Measurements from ENCODE around the gene TNNT3.
"Not testable (repeated sequence)": the region's sequence is repeated elsewhere in the genome, so short reads cannot be mapped to it uniquely, and the experiment has no call there.

The TNNT3 gene

DNA sequence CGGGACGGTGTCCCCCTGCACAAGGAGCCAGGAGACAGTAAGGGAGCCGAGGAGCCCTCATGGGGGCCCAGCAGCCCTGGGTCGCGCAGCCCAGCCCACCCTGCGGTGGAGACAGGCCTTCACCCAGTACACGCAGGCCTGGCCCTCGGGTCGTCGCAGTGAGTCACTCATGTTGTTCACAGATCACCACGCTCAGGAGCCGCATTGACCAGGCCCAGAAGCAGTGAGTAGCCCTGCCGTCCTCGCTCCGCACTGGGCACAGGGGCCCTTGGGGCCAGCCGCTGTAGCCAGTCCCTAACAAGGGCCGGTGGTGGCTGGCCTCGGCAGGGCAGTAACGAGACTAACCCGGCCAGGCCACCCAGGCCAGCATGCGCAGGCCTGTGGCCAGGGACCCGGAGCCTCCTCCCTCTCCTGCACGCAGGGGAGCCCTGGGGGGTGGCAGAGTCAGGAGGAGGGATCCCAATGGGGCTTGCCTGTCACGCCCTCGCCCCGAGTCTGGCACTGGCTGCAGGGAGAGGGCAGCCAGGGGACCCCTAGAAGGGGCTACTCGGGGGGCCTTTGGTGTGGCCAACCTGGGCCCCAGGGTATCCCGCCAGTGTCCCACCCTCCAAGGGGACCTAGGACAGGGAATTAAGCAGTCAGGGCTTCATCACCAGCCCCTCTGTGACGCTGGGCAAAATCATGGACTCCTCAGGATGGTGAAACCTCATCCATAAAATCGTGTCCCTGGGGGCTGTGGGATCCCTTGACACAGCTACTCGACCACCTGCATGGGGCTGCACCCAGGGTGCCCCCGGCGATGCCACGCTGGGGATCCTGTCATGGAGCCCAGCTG is 17.5 kb downstream of the TNNT3 start:
- Histone ChIP-seq H3K9me3 (ENCODE audit: insufficient read depth, low read length) (no peaks in the 10 kb centered on the region), H3K4me3 (ENCODE audit: insufficient read length, low read depth) (no peak overlapping the region), H3K9ac (ENCODE audit: insufficient read length, low read depth) (no peak overlapping the region), H3K36me3 (ENCODE audit: insufficient read depth, insufficient read length, low read length) (no peaks in the 10 kb centered on the region), H3K27me3 (ENCODE audit: insufficient read depth, insufficient read length) (peaks cover 4% of the 10 kb centered on the region), H3K4me1 (ENCODE audit: insufficient read depth, insufficient read length) (peaks cover 12% of the 10 kb centered on the region)
- DNase-seq (ENCODE audit: low read depth, low spot score), result no peak
- TF ChIP-seq YY1 (IDR thresholded peaks at IDR 0.05; ENCODE audit: insufficient read depth, insufficient read length) (no peak), ZNF274 (IDR thresholded peaks at IDR 0.05; ENCODE audit: low read depth, low read length) (no peak), SUZ12 (IDR thresholded peaks at IDR 0.05; ENCODE audit: extremely low read depth, insufficient read depth, insufficient read length) (no peak)

DNA sequence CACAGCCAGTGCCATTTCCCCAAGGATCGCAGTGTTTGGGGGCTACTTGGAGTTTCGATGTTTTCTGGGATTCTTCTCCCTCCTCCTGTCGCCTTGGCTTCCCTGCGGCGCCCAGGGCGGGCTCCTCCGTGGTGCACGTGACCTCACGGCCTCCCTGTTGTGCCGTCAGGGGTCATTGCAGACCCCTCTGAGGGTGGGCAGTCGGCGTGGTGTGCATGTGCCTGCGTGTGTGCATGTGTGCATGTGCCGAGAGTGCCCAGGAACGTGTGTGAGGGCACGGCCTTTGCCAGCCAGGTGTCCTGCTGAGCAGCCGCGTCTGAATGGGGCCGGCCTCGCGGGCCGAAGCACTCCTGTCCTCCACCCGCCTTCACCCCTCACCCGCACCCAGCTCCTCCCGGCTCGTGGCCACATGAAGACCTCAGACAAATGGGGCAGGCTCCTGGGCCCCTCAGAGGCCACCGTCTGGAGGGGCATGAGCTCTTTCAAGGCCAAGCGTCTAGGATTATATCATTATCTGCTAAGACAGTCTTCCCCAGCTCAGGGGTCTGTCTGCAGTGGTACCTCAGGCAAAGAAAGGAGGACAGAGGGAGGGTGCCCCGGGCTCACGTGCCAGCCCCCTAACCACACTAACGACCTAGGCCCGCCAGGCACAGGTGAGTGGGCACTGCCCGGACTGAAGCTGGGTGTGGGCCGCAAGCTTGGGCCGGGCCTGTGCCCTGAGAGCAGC is 18.3 kb downstream of the TNNT3 start:
- Histone ChIP-seq H3K27me3 (ENCODE audit: insufficient read depth, insufficient read length) (peaks cover 4% of the 10 kb centered on the region), H3K36me3 (ENCODE audit: insufficient read depth, insufficient read length, low read length) (no peaks in the 10 kb centered on the region), H3K4me3 (ENCODE audit: insufficient read length, low read depth) (no peak overlapping the region), H3K4me1 (ENCODE audit: insufficient read depth, insufficient read length) (peaks cover 18% of the 10 kb centered on the region), H3K9ac (ENCODE audit: insufficient read length, low read depth) (no peak overlapping the region), H3K9me3 (ENCODE audit: insufficient read depth, low read length) (no peaks in the 10 kb centered on the region)
- TF ChIP-seq YY1 (IDR thresholded peaks at IDR 0.05; ENCODE audit: insufficient read depth, insufficient read length) (no peak), SUZ12 (IDR thresholded peaks at IDR 0.05; ENCODE audit: extremely low read depth, insufficient read depth, insufficient read length) (no peak), ZNF274 (IDR thresholded peaks at IDR 0.05; ENCODE audit: low read depth, low read length) (no peak)
- DNase-seq (ENCODE audit: low read depth, low spot score), result no peak

DNA sequence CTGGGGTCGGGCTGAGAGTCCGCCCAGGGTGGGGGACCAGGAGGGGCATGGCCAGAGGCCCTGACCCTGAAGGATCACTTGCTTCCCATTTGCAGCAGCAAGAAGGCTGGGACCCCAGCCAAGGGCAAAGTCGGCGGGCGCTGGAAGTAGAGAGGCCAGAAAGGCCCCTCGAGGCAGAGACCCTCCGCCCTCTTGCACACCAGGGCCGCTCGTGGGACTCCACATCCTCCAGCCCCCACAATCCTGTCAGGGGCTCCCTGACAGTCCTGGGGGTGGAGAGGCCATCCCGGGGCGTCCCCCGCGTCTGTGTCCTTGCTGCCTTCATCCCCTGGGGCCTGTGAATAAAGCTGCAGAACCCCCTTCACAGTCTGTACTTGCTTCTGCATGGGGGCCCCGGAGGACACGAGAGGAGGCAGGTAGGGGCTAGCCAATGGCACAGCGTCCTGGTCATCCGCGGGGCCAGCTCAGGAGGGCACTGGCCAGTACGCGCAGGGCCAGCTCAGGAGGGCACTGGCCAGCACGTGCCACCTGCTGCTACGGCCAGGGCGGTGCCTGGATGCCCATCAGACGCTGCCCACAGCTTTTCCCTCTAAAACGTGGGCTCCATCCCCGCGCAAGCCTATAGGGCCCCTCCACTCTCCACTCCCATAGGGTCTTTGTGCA is 19.0 kb downstream of the TNNT3 start:
- no peak overlapping the region for H3K4me3 ChIP-seq (ENCODE audit: insufficient read length, low read depth)
- no peak for DNase-seq (ENCODE audit: low read depth, low spot score)
- TF ChIP-seq SUZ12 (IDR thresholded peaks at IDR 0.05; ENCODE audit: extremely low read depth, insufficient read depth, insufficient read length) (no peak), YY1 (IDR thresholded peaks at IDR 0.05; ENCODE audit: insufficient read depth, insufficient read length) (no peak), ZNF274 (IDR thresholded peaks at IDR 0.05; ENCODE audit: low read depth, low read length) (no peak)
- H3K27me3 ChIP-seq (ENCODE audit: insufficient read depth, insufficient read length), result peaks cover under 1% of the 10 kb centered on the region
- no peaks in the 10 kb centered on the region for H3K9me3 ChIP-seq (ENCODE audit: insufficient read depth, low read length)
- H3K4me1 ChIP-seq (ENCODE audit: insufficient read depth, insufficient read length), result peaks cover 18% of the 10 kb centered on the region
- no peaks in the 10 kb centered on the region for H3K36me3 ChIP-seq (ENCODE audit: insufficient read depth, insufficient read length, low read length)
- no peak overlapping the region for H3K9ac ChIP-seq (ENCODE audit: insufficient read length, low read depth)

DNA sequence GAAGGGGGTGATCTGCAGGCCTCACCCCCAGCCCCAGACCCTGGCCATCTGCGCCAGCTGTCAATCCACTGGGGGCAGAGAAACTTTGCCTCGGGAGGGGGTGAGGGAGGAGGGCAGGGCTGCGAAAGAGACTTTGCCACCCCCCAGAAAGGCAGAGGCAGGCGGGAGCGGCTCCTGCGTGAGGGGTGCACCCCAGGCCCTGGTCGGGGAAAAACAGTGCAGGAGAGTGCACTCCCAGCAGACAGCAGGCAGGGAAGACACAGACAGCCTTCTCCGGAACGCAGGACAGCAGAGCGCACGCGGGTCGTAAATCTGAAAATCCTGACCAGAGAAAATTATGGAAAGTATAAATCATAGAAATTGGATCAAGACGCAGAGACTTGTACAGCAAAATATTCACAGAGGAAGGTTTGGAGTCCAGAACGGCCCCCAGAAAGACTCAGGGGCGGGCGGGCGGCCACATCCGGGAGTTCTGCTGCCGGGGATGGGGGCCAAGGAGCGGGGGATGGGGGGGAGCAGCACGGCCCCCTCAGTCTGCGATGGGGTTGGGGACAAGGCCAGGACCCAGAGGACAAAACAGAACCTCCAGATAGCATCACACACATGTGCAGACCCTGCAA is 19.6 kb downstream of the TNNT3 start:
- no peak overlapping the region for H3K9ac ChIP-seq (ENCODE audit: insufficient read length, low read depth)

DNA sequence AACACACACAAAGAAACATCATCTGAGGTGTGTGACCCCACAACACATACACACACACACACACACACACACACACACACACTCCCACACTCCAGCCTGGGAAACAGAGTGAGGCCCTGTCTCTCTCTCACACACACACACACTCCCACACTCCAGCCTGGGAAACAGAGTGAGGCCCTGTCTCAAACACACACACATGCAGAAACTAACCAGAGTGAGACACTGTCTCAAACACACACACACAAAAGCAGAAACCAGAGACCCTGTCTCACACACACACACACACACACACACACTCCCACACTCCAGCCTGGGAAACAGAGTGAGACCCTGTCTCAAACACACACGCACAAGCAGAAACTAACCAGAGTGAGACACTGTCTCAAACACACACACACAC is 20.3 kb downstream of the TNNT3 start:
- not testable (repeated sequence) for H3K9me3 ChIP-seq (ENCODE audit: insufficient read depth, low read length); H3K4me3 ChIP-seq (ENCODE audit: insufficient read length, low read depth); H3K27me3 ChIP-seq (ENCODE audit: insufficient read depth, insufficient read length); DNase-seq (ENCODE audit: low read depth, low spot score); H3K36me3 ChIP-seq (ENCODE audit: insufficient read depth, insufficient read length, low read length); H3K9ac ChIP-seq (ENCODE audit: insufficient read length, low read depth)
- H3K4me1 ChIP-seq (ENCODE audit: insufficient read depth, insufficient read length), result peaks cover 18% of the 10 kb centered on the region

More for the DNA sequence above, 19.6 kb downstream of the TNNT3 start:
- TF ChIP-seq ZNF274 (IDR thresholded peaks at IDR 0.05; ENCODE audit: low read depth, low read length) (no peak), YY1 (IDR thresholded peaks at IDR 0.05; ENCODE audit: insufficient read depth, insufficient read length) (no peak), SUZ12 (IDR thresholded peaks at IDR 0.05; ENCODE audit: extremely low read depth, insufficient read depth, insufficient read length) (no peak)
- H3K9me3 ChIP-seq (ENCODE audit: insufficient read depth, low read length), result no peaks in the 10 kb centered on the region
- no peak overlapping the region for H3K4me3 ChIP-seq (ENCODE audit: insufficient read length, low read depth)
- no peaks in the 10 kb centered on the region for H3K27me3 ChIP-seq (ENCODE audit: insufficient read depth, insufficient read length)
- no peaks in the 10 kb centered on the region for H3K36me3 ChIP-seq (ENCODE audit: insufficient read depth, insufficient read length, low read length)
- no peak for DNase-seq (ENCODE audit: low read depth, low spot score)
- peaks cover 18% of the 10 kb centered on the region for H3K4me1 ChIP-seq (ENCODE audit: insufficient read depth, insufficient read length)

DNA sequence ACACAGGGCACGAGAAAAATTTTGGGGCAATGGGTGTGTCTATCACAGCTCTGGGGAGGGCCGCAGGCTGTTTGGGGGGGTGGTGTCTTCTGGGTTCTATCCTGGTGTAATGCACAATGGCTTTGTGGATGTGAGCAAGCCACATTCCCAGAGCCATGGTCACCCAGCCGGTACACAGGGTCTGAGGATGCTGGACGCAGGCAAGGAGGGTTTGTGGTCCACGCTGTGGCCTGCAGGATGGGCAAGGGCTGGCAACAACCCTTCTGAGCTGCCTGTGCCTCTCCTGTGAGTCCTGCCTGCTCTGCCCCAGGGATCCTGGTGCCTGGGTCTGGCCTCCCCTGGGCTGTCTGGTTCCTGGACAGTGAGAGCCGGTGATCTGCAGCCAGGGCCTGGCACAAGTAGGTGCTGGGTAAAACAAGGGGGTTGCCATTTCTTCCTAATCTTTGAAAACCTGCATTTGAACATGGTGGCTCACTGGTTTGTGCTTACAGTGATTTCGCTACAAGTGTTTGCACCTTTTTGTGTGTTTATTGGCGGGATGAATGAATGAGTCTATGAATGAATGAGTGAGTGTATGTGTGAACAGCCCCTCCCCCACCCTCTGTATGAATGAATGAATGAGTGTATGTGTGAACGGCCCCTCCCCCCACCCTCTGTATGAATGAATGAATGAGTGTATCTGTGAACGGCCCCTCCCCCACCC is 23.2 kb downstream of the TNNT3 start:
- DNase-seq (ENCODE audit: low read depth, low spot score), result no peak
- peaks cover 6% of the 10 kb centered on the region for H3K4me1 ChIP-seq (ENCODE audit: insufficient read depth, insufficient read length)
- TF ChIP-seq ZNF274 (IDR thresholded peaks at IDR 0.05; ENCODE audit: low read depth, low read length) (no peak), YY1 (IDR thresholded peaks at IDR 0.05; ENCODE audit: insufficient read depth, insufficient read length) (no peak), SUZ12 (IDR thresholded peaks at IDR 0.05; ENCODE audit: extremely low read depth, insufficient read depth, insufficient read length) (no peak)
- H3K9ac ChIP-seq (ENCODE audit: insufficient read length, low read depth), result peak overlapping the region; percentile 51
- H3K27me3 ChIP-seq (ENCODE audit: insufficient read depth, insufficient read length), result no peaks in the 10 kb centered on the region
- no peaks in the 10 kb centered on the region for H3K36me3 ChIP-seq (ENCODE audit: insufficient read depth, insufficient read length, low read length)
- no peak overlapping the region for H3K4me3 ChIP-seq (ENCODE audit: insufficient read length, low read depth)
- no peaks in the 10 kb centered on the region for H3K9me3 ChIP-seq (ENCODE audit: insufficient read depth, low read length)
